IMR-90 (cell line): ENCODE results near the gene SLC24A3. TPM values are rescaled to one million over a fixed set of nuclear protein-coding genes. Genes with fewer than 3 reads are reported as not detected.

Experiments used
- ATAC-seq: fragments of 200-7000 bp; cut with Tn5 transposase; 2 replicates; pipeline ENCODE4 v1.9.1; 2020; ENCODE audit warnings: low read depth, mild to moderate bottlenecking, moderate library complexity
- BruUV-seq: library from RNA; stranded (reverse); fragments of 400-500 nt; replicated peaks from 2 replicates; lab custom pipeline; 2021; lab: Mats Ljungman, UMichigan
- CTCF ChIA-PET: fragments of 300-600 bp; formaldehyde crosslinking; extraction: SDS; loops from one replicate; lab custom pipeline; 2021; ENCODE audit warnings: antibody characterized with exemption; lab: Yijun Ruan, JAX
- POLR2A ChIA-PET: fragments of 300-600 bp; sonication (Branson Sonifier 250); formaldehyde crosslinking; loops from one replicate; lab custom pipeline; 2022; ENCODE audit warnings: antibody characterized with exemption; ENCODE audit not compliant: unreplicated experiment; lab: Charles Lee
- DNase-seq: peaks from one replicate; pipeline ENCODE4 v3.0.0; 2013
- H2AFZ ChIP-seq: replicated peaks from 2 replicates; pipeline ENCODE3; 2013; ENCODE audit warnings: low read length, mild to moderate bottlenecking; ENCODE audit not compliant: poor library complexity
- H2AK5ac ChIP-seq: 2 replicates; pipeline ENCODE4 v1.6.1; 2013; ENCODE audit warnings: low read depth, low read length, inconsistent platforms
- H2AK9ac ChIP-seq: replicated peaks from 2 replicates; pipeline ENCODE3; 2013; ENCODE audit warnings: mild to moderate bottlenecking, low read depth, low read length, moderate library complexity; ENCODE audit not compliant: poor library complexity
- H2BK120ac ChIP-seq: 2 replicates; pipeline ENCODE4 v1.6.1; 2013; ENCODE audit warnings: low read depth, low read length, inconsistent platforms
- H2BK15ac ChIP-seq: 3 replicates; pipeline ENCODE4 v1.6.1; 2013; ENCODE audit warnings: low read depth, low read length, inconsistent platforms
- H2BK20ac ChIP-seq: 2 replicates; pipeline ENCODE4 v1.6.1; 2013; ENCODE audit warnings: low read depth, mild to moderate bottlenecking, inconsistent platforms, low read length, moderate library complexity
- H2BK5ac ChIP-seq: 2 replicates; pipeline ENCODE4 v1.6.1; 2013; ENCODE audit warnings: mild to moderate bottlenecking, low read depth, low read length, inconsistent platforms; ENCODE audit not compliant: poor library complexity, severe bottlenecking
- H3K14ac ChIP-seq: replicated peaks from 2 replicates; pipeline ENCODE4 v1.6.1; 2013; ENCODE audit warnings: low read depth, low read length, inconsistent platforms
- H3K18ac ChIP-seq: 2 replicates; pipeline ENCODE4 v1.6.1; 2013; ENCODE audit warnings: low read depth, low read length, control low read depth
- H3K23ac ChIP-seq: 2 replicates; pipeline ENCODE4 v1.6.1; 2013; ENCODE audit warnings: low read depth, low read length, inconsistent platforms
- H3K27ac ChIP-seq: 2 replicates; pipeline ENCODE4 v1.5.1; 2013; ENCODE audit warnings: mild to moderate bottlenecking, control low read depth, low read length; ENCODE audit not compliant: insufficient read depth
- H3K27me3 ChIP-seq: 2 replicates; pipeline ENCODE4 v1.6.1; 2013; ENCODE audit warnings: low read length; ENCODE audit not compliant: control insufficient read depth, insufficient read depth
- H3K36me3 ChIP-seq: 2 replicates; pipeline ENCODE4 v1.6.1; 2013; ENCODE audit warnings: low read length, mixed read lengths; ENCODE audit not compliant: control insufficient read depth, insufficient read depth
- H3K4ac ChIP-seq: 2 replicates; pipeline ENCODE4 v1.6.1; 2013; ENCODE audit warnings: low read depth, low read length, inconsistent platforms
- H3K4me1 ChIP-seq: 2 replicates; pipeline ENCODE4 v1.6.1; 2013; ENCODE audit warnings: low read length, mixed read lengths; ENCODE audit not compliant: control insufficient read depth, insufficient read depth
- H3K4me2 ChIP-seq: 2 replicates; pipeline ENCODE4 v1.6.1; 2013; ENCODE audit warnings: low read depth, mild to moderate bottlenecking, control low read depth, low read length, moderate library complexity
- H3K4me3 ChIP-seq: 2 replicates; pipeline ENCODE4 v1.5.1; 2013; ENCODE audit warnings: low read depth, mild to moderate bottlenecking, control low read depth, low read length, moderate library complexity; ENCODE audit not compliant: insufficient read depth
- H3K56ac ChIP-seq: 2 replicates; pipeline ENCODE4 v1.6.1; 2013; ENCODE audit warnings: low read length, inconsistent platforms; ENCODE audit not compliant: insufficient read depth; ENCODE audit errors: extremely low read depth
- H3K79me1 ChIP-seq, 2 experiments: 2 replicates each; pipeline ENCODE4 v1.6.1; 2013; ENCODE audit warnings: low read length in 2 of 2, inconsistent platforms in 1 of 2, low read depth in 1 of 2
- H3K9ac ChIP-seq: 2 replicates; pipeline ENCODE4 v1.6.1; 2013; ENCODE audit warnings: low read depth, low read length, control low read depth
- H3K9me1 ChIP-seq: 2 replicates; pipeline ENCODE4 v1.6.1; 2013; ENCODE audit warnings: low read length, inconsistent platforms; ENCODE audit not compliant: insufficient read depth
- H3K9me3 ChIP-seq: 2 replicates; pipeline ENCODE4 v1.6.1; 2013; ENCODE audit warnings: low read length; ENCODE audit not compliant: control insufficient read depth, insufficient read depth
- H4K20me1 ChIP-seq: 2 replicates; pipeline ENCODE4 v1.6.1; 2013; ENCODE audit warnings: low read length, inconsistent platforms; ENCODE audit not compliant: insufficient read depth
- H4K5ac ChIP-seq: 2 replicates; pipeline ENCODE4 v1.6.1; 2013; ENCODE audit warnings: mild to moderate bottlenecking, low read depth, low read length, control low read depth
- H4K8ac ChIP-seq, 2 experiments: 2 replicates each; pipeline ENCODE4 v1.6.1; 2013; ENCODE audit warnings: low read depth in 2 of 2, low read length in 2 of 2, control low read depth in 1 of 2, inconsistent platforms in 1 of 2
- H4K91ac ChIP-seq: 2 replicates; pipeline ENCODE4 v1.6.1; 2013; ENCODE audit warnings: low read depth, low read length, inconsistent platforms; ENCODE audit not compliant: insufficient read depth
- BHLHE40 ChIP-seq: fragments of 150-350 bp; IDR thresholded peaks from 2 replicates; pipeline ENCODE4 v1.6.1; 2016; ENCODE audit warnings: mild to moderate bottlenecking, low read depth, low read length
- CEBPB ChIP-seq: IDR thresholded peaks from 2 replicates; pipeline ENCODE4 v1.6.1; 2012; ENCODE audit warnings: low read depth, low read length, improper control_type of control experiment
- CHD1 ChIP-seq: IDR thresholded peaks from 2 replicates; pipeline ENCODE4 v1.6.1; 2012; ENCODE audit warnings: low read depth, low read length, improper control_type of control experiment
- CTCF ChIP-seq: conservative IDR thresholded peaks from 2 replicates; pipeline ENCODE4 v1.5.1; 2012; ENCODE audit warnings: mild to moderate bottlenecking, low read depth, low read length, improper control_type of control experiment
- ELK1 ChIP-seq: fragments of 150-350 bp; IDR thresholded peaks from 2 replicates; pipeline ENCODE4 v1.6.1; 2016; ENCODE audit warnings: low read depth, mild to moderate bottlenecking, low read length, moderate library complexity, borderline replicate concordance
- FOS ChIP-seq: fragments of 150-350 bp; IDR thresholded peaks from 2 replicates; pipeline ENCODE4 v1.6.1; 2016; ENCODE audit warnings: low read depth, low read length
- MAFK ChIP-seq: IDR thresholded peaks from 2 replicates; pipeline ENCODE4 v1.6.1; 2012; ENCODE audit warnings: low read depth, low read length, improper control_type of control experiment
- MAZ ChIP-seq: IDR thresholded peaks from 2 replicates; pipeline ENCODE4 v1.6.1; 2012; ENCODE audit warnings: low read depth, mild to moderate bottlenecking, low read length, improper control_type of control experiment, moderate library complexity, borderline replicate concordance
- MXI1 ChIP-seq: IDR thresholded peaks from 2 replicates; pipeline ENCODE4 v1.6.1; 2012; ENCODE audit warnings: low read depth, mild to moderate bottlenecking, low read length, moderate library complexity, borderline replicate concordance
- NFE2L2 ChIP-seq: fragments of 150-350 bp; IDR thresholded peaks from 2 replicates; pipeline ENCODE4 v1.6.1; 2016; ENCODE audit warnings: low read depth, mild to moderate bottlenecking, low read length
- POLR2A ChIP-seq: IDR thresholded peaks from 2 replicates; pipeline ENCODE4 v1.6.1; 2012; ENCODE audit warnings: mild to moderate bottlenecking, low read depth, low read length
- RAD21 ChIP-seq: IDR thresholded peaks from 2 replicates; pipeline ENCODE4 v1.6.1; 2012; ENCODE audit warnings: low read length, improper control_type of control experiment
- RCOR1 ChIP-seq: IDR thresholded peaks from 2 replicates; pipeline ENCODE4 v1.6.1; 2012; ENCODE audit warnings: mild to moderate bottlenecking, low read length, improper control_type of control experiment; ENCODE audit not compliant: insufficient replicate concordance
- RFX5 ChIP-seq: IDR thresholded peaks from 2 replicates; pipeline ENCODE4 v1.8.0; 2012; ENCODE audit warnings: low read depth, mild to moderate bottlenecking, low read length, moderate library complexity
- SMC3 ChIP-seq: fragments of 150-350 bp; IDR thresholded peaks from 2 replicates; pipeline ENCODE4 v1.6.1; 2016; ENCODE audit warnings: low read depth, mild to moderate bottlenecking, antibody characterized with exemption, low read length, moderate library complexity
- USF2 ChIP-seq: fragments of 150-350 bp; IDR thresholded peaks from 2 replicates; pipeline ENCODE4 v1.6.1; 2017; ENCODE audit warnings: mild to moderate bottlenecking, antibody characterized with exemption, low read length, low read depth
- WGBS, 2 experiments: methylation state at CpG; one replicate each; pipeline versions ENCODE4 v1.1.5 to v1.1.7; 2013; ENCODE audit warnings: missing lambda C conversion rate in 2 of 2; ENCODE audit not compliant: insufficient read length in 1 of 2; ENCODE audit errors: extremely low coverage in 2 of 2; 5-methylcytosine and 5-hydroxymethylcytosine counted together
- dilution Hi-C: fragments of 300-500 bp; cut with HindIII; formaldehyde crosslinking; loops from one replicate; pipeline ENCODE4 v1.14.3; 2018; ENCODE audit warnings: low sequenced_read_pairs; ENCODE audit not compliant: unreplicated experiment
- in situ Hi-C: fragments of 300-500 bp; cut with MboI; formaldehyde crosslinking; loops from 3 replicates; pipeline ENCODE4 v1.14.3; 2019; ENCODE audit warnings: low sequenced_read_pairs, inconsistent platforms, mixed read lengths
- intact Hi-C: fragments of 100-400 bp; cut with micrococcal nuclease; formaldehyde crosslinking; loops from 2 replicates; pipeline ENCODE4 v1.10.0; 2022
- polyA plus RNA-seq, 3 experiments: library from polyadenylated mRNA; depleted of rRNA; stranded (reverse); fragments of >200 nt; gene quantifications; 2 replicates each; pipeline ENCODE4 v1.2.3, GENCODE V29; 2012; ENCODE audit warnings: low replicate concordance in 1 of 3
- total RNA-seq: library from RNA; depleted of rRNA; stranded (reverse); fragments of >200 nt; gene quantifications from 2 replicates; pipeline ENCODE4 v1.2.3, GENCODE V29; 2012

Gene SLC24A3
- total and polyA plus RNA-seq, 2 of the 4 experiments (the other 2 are of a cell fraction) = not detected

GRCh38 chr20:19668418-19668817 is 456.0 kb downstream of the SLC24A3 start:
- Histone ChIP-seq H4K5ac (no peak overlapping the region), H2BK5ac (no peak overlapping the region), H3K27me3 (peaks cover 58% of the 10 kb centered on the region), H3K4me2 (no peak overlapping the region), H3K9me1 (no peaks in the 10 kb centered on the region), H2BK120ac (no peak overlapping the region), H3K18ac (no peak overlapping the region), H2BK20ac (no peak overlapping the region), H3K9me3 (no peaks in the 10 kb centered on the region), H3K4me3 (no peak overlapping the region), H3K14ac (no peak overlapping the region), H3K23ac (no peak overlapping the region), H4K91ac (no peak overlapping the region), H4K8ac (no peak overlapping the region), H3K56ac (no peak overlapping the region), H3K27ac (no peak overlapping the region), H3K36me3 (no peaks in the 10 kb centered on the region), H2BK15ac (no peak overlapping the region), H2AK5ac (no peak overlapping the region), H2AK9ac (no peak overlapping the region), H3K4ac (no peak overlapping the region), H3K9ac (no peak overlapping the region), H4K20me1 (no peaks in the 10 kb centered on the region), H2AFZ (no peak overlapping the region), H3K4me1 (no peaks in the 10 kb centered on the region), H3K79me1 (no peaks in the 10 kb centered on the region)
- TF ChIP-seq POLR2A (no peak), SMC3 (no peak), RAD21 (no peak), MAZ (no peak), RFX5 (no peak), FOS (no peak), MAFK (no peak), ELK1 (no peak), NFE2L2 (no peak), USF2 (no peak), RCOR1 (no peak), BHLHE40 (no peak), CTCF (no peak), CEBPB (no peak), CHD1 (no peak), MXI1 (no peak)
- in situ Hi-C loops (loop anchor here (10.0 kb wide), 1 partner anchor 1034 kb away; no protein-coding TSS in a partner anchor), dilution Hi-C loops (no loop called here), intact Hi-C loops (no loop called here)
- DNase-seq (no peak), ATAC-seq (no peak)
- WGBS, 2 experiments = no CpG with 5 or more reads among the region's 3 CpGs
- no TSS peak for BruUV-seq
- ChIA-PET POLR2A (no interaction called here), CTCF (no interaction called here)
